Activated T-cell treated with anti-CD3 and anti-CD28 coated beads, Interleukin-2, amount 50 U/mL, for 4 hours (primary cell): Measurements from ENCODE around the gene DPH6. TPM values are rescaled to one million over a fixed set of nuclear protein-coding genes. Genes with fewer than 3 reads are reported as not detected.
"Not testable (repeated sequence)": the region's sequence is repeated elsewhere in the genome, so short reads cannot be mapped to it uniquely, and the experiment has no call there.

ENCODE experiments used
- ATAC-seq, 2 donors: fragments of 200-7000 bp; cut with Tn5 transposase; one replicate each; pipeline ENCODE4 v1.10.0; 2021
- DNase-seq: peaks from one replicate; pipeline ENCODE4 v3.0.0-alpha.2; 2020
- H3K27me3 Mint-ChIP-seq: one replicate; pipeline ENCODE4 v1.8.0; 2021; ENCODE audit warnings: low read depth, mixed read lengths
- H3K36me3 Mint-ChIP-seq: one replicate; pipeline ENCODE4 v1.8.0; 2022; ENCODE audit warnings: mixed read lengths; ENCODE audit not compliant: insufficient read depth
- H3K4me1 Mint-ChIP-seq: one replicate; pipeline ENCODE4 v1.8.0; 2021; ENCODE audit warnings: low read depth, mixed read lengths
- H3K4me3 Mint-ChIP-seq: one replicate; pipeline ENCODE4 v1.8.0; 2021; ENCODE audit warnings: mild to moderate bottlenecking, moderate library complexity, mixed read lengths
- H3K9me3 Mint-ChIP-seq: one replicate; pipeline ENCODE4 v1.8.0; 2021; ENCODE audit warnings: mixed read lengths
- total RNA-seq, 3 donors: library from RNA; stranded (reverse); gene quantifications; one replicate each; pipeline ENCODE4 v1.2.1, GENCODE V29; 2021

DPH6 gene
- total RNA-seq, 3 donors from 2014 or later: 11.9 to 17.2 (median 12.5) TPM

GRCh38 chr15:35448294-35448693 is 97.7 kb downstream of the DPH6 start:
- no peak for ATAC-seq
- no peak overlapping the region for H3K4me3 Mint-ChIP-seq
- no peak for DNase-seq
- H3K4me1 Mint-ChIP-seq: no peaks in the 10 kb centered on the region
- no peaks in the 10 kb centered on the region for H3K9me3 Mint-ChIP-seq
- H3K36me3 Mint-ChIP-seq: peaks cover 11% of the 10 kb centered on the region
- H3K27me3 Mint-ChIP-seq: no peaks in the 10 kb centered on the region

DNA sequence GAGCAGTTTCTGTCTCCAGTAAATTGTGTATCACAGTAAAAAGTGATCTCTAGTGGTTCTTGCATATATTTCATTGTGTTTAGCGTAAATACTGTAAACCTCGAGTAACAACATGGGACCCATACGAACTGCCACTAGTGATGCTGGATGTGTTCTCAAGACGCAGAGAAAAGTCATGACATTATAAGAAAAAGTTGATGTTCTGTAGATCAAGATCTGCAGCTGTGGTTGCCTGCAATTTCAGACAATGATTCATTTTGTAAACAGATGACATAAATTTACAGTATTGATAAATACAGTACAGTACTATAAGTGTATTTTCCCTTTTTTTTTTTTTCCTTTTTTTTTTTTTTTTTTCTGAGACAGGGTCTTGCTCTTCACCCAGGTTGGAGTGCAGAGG is 100.1 kb downstream of the DPH6 start:
- ATAC-seq: no peak
- no peaks in the 10 kb centered on the region for H3K9me3 Mint-ChIP-seq
- H3K36me3 Mint-ChIP-seq: peaks cover 16% of the 10 kb centered on the region
- no peaks in the 10 kb centered on the region for H3K4me1 Mint-ChIP-seq
- H3K4me3 Mint-ChIP-seq: no peak overlapping the region
- no peak for DNase-seq
- no peaks in the 10 kb centered on the region for H3K27me3 Mint-ChIP-seq

DNA sequence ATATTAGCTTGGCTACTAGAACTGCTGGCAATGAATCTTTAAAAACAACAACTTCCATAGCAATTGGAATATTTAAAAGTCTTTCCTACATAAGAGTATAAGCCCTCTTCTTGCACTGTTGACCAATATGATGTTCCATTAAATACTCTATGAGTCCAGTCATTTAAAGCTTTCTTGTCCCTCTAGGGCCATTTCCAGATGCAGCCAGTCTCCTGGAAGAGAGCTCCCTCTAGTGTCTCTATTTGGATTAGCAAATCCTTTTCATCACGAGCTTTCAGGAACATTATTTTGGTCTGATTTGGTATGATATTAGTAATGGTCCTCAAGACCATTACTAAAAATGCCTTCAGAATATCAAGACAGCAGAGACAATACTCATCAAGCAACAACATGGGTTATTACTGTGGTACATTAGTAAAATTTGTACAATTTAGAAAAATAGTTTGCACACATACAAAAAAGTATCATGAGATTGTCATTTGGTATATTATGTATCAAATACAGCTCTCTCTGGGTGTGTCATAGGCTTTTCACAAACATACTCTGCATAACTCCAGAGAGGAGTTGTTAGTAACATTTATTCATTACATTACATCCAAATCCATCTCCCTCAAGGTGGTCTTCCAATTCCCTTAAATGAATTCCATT is 101.3 kb downstream of the DPH6 start:
- DNase-seq (no peak), ATAC-seq (no peak)
- Mint-ChIP-seq H3K9me3 (no peaks in the 10 kb centered on the region), H3K4me3 (no peak overlapping the region), H3K36me3 (peaks cover 16% of the 10 kb centered on the region), H3K27me3 (no peaks in the 10 kb centered on the region), H3K4me1 (no peaks in the 10 kb centered on the region)

- Mint-ChIP-seq H3K4me3 (no peak overlapping the region), H3K4me1 (no peaks in the 10 kb centered on the region), H3K36me3 (peaks cover 18% of the 10 kb centered on the region), H3K9me3 (no peaks in the 10 kb centered on the region), H3K27me3 (no peaks in the 10 kb centered on the region)
- ATAC-seq (no peak), DNase-seq (no peak)
These were observed 102.6 kb downstream of the DPH6 start for GRCh38 chr15:35443376-35443775.

GRCh38 chr15:35442742-35443141 is 103.2 kb downstream of the DPH6 start:
- no peak for DNase-seq
- Mint-ChIP-seq H3K9me3 (no peaks in the 10 kb centered on the region), H3K4me3 (no peak overlapping the region), H3K36me3 (peaks cover 23% of the 10 kb centered on the region), H3K27me3 (no peaks in the 10 kb centered on the region), H3K4me1 (no peaks in the 10 kb centered on the region)
- ATAC-seq: no peak

- DNase-seq, H3K27me3 Mint-ChIP-seq, H3K9me3 Mint-ChIP-seq, ATAC-seq, H3K4me1 Mint-ChIP-seq, H3K4me3 Mint-ChIP-seq: not testable (repeated sequence)
- peaks cover 19% of the 10 kb centered on the region for H3K36me3 Mint-ChIP-seq
These were observed 104.7 kb downstream of the DPH6 start for GRCh38 chr15:35441279-35441678.

GRCh38 chr15:35440265-35440664 is 105.7 kb downstream of the DPH6 start:
- Mint-ChIP-seq H3K36me3 (peaks cover 23% of the 10 kb centered on the region), H3K4me1 (no peaks in the 10 kb centered on the region), H3K4me3 (no peak overlapping the region), H3K9me3 (no peaks in the 10 kb centered on the region), H3K27me3 (no peaks in the 10 kb centered on the region)
- DNase-seq (no peak), ATAC-seq (no peak)

- H3K36me3 Mint-ChIP-seq: peaks cover 20% of the 10 kb centered on the region
- H3K27me3 Mint-ChIP-seq: no peaks in the 10 kb centered on the region
- no peaks in the 10 kb centered on the region for H3K4me1 Mint-ChIP-seq
- DNase-seq (no peak), ATAC-seq (no peak)
- no peaks in the 10 kb centered on the region for H3K9me3 Mint-ChIP-seq
- no peak overlapping the region for H3K4me3 Mint-ChIP-seq
These were observed 106.7 kb downstream of the DPH6 start for GRCh38 chr15:35439291-35439690.

DNA sequence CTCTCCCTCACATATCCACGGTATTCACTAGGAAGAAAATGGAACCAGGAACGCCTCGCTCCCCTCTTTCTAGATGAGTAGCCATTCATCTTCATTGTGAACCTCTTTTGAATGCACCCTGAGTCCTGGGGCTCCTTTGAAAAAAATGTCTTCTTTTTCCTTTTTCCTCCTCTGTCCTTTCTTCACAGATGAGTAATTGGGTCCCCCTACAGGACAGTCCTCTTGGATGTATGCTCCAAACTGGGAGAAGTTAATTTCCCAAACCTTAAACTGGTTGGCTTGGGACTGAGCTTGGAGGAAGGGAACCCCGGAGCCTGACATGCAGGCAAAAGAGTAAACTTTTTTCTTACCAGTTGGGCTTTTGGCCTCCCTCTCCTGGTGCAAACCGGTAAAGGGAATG is 108.8 kb downstream of the DPH6 start:
- H3K4me3 Mint-ChIP-seq: no peak overlapping the region
- no peaks in the 10 kb centered on the region for H3K9me3 Mint-ChIP-seq
- H3K27me3 Mint-ChIP-seq: no peaks in the 10 kb centered on the region
- no peak for DNase-seq
- no peak for ATAC-seq
- no peaks in the 10 kb centered on the region for H3K4me1 Mint-ChIP-seq
- H3K36me3 Mint-ChIP-seq: peaks cover 20% of the 10 kb centered on the region

DNA sequence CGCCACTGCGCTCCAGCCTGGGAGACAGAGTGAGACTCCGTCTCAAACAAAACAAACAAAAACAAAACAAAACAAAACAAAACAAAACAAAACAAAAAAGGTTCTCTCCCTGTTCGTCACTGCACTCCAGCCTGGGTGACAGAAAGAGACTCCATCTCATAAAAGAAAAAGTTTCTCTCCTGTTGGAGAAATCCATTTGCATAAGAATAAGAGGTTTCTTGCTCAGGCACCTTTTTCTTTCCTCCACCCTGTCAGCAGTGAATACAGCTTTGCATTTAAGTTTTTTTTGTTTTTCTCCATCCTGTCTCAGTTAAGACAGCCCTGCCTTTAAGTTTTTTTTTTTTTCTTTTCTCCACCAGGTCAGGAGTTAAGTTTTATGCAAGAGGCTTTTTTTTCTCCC is 109.5 kb downstream of the DPH6 start:
- H3K4me1 Mint-ChIP-seq: no peaks in the 10 kb centered on the region
- DNase-seq: no peak
- peaks cover 15% of the 10 kb centered on the region for H3K36me3 Mint-ChIP-seq
- H3K4me3 Mint-ChIP-seq: no peak overlapping the region
- no peaks in the 10 kb centered on the region for H3K9me3 Mint-ChIP-seq
- H3K27me3 Mint-ChIP-seq: no peaks in the 10 kb centered on the region
- no peak for ATAC-seq

DNA sequence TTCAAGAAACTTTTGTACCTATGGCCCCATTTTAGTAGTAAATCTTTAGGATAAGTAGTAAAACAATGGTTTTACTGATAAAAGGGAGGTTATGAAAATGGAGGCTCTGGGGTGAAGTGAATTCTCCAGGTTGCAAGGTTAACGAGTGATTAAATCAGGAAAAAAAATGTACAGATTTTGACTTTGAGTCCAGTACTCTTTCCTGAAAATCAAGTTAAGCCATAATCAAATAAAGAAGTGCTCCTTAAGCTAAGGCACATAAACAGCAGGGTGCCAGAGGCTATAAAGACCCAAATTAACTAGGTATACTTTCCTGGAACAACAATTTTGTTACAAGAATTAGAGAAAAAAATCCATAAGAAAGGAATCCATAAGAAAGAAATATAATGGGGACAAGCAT is 114.7 kb downstream of the DPH6 start:
- Mint-ChIP-seq H3K27me3 (no peaks in the 10 kb centered on the region), H3K9me3 (no peaks in the 10 kb centered on the region), H3K36me3 (peaks cover 15% of the 10 kb centered on the region), H3K4me1 (no peaks in the 10 kb centered on the region), H3K4me3 (no peak overlapping the region)
- ATAC-seq: no peak
- no peak for DNase-seq

DNA sequence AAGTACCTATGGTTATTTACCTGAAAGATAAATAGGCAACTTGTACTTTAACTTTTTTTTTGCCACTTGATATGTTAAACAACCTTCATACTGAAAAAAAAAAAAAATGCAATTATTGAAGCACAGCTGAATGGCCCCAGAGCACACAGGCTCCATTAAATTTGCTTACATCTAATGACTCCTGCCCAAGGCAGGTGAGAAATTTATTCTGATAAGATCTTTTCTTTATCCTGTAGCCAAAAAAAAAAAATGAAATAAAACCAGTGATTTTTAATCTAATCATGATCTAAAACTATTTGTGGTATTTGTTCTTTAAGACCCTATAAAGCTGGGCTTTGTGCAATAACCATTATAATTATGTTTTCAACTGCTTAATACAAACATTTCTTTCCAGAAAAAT is 115.7 kb downstream of the DPH6 start:
- H3K4me1 Mint-ChIP-seq: no peaks in the 10 kb centered on the region
- peaks cover 12% of the 10 kb centered on the region for H3K36me3 Mint-ChIP-seq
- H3K27me3 Mint-ChIP-seq: no peaks in the 10 kb centered on the region
- DNase-seq: no peak
- H3K4me3 Mint-ChIP-seq: no peak overlapping the region
- no peaks in the 10 kb centered on the region for H3K9me3 Mint-ChIP-seq
- no peak for ATAC-seq

DNA sequence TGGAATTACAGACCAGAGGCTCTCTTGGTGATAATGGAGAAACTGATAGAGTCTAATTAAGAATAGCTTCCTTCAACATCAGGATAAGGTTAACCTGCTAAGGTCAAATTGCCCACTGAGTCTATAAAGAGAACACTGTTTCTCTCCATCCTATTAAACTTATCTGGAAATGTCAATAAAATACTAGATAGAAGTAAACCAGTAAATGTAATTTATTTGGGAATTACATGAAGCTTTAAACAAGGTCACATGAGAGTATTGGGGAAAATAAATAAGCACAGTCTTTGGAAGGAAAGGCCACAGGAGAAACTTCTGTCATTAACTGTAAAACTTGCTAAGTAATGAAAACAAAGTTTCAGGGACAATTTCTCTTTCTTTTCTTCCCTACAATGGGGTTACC is 118.5 kb downstream of the DPH6 start:
- peaks cover 21% of the 10 kb centered on the region for H3K36me3 Mint-ChIP-seq
- no peaks in the 10 kb centered on the region for H3K27me3 Mint-ChIP-seq
- no peak for DNase-seq
- no peak overlapping the region for H3K4me3 Mint-ChIP-seq
- ATAC-seq: no peak
- peaks cover 4% of the 10 kb centered on the region for H3K9me3 Mint-ChIP-seq
- no peaks in the 10 kb centered on the region for H3K4me1 Mint-ChIP-seq

DNA sequence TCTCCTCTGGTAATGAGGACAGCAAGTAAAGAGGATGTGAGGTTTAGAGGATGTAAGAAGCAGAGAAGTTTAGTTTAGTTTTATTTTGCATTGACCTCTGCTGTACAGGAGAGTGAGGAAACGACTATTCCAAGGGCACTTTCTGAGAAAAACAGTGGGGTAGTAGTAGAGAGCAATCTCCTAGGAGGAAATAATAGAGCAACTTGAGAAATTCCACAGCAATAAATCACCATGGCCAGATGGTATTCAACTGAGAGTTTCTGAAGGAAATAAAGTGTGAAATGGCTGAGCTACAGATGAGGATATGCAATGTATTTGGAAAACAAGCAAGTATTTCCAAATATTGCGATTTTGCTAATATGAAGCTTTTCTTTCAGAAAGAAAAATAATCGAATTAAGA is 118.9 kb downstream of the DPH6 start:
- DNase-seq: no peak
- no peaks in the 10 kb centered on the region for H3K27me3 Mint-ChIP-seq
- peaks cover 21% of the 10 kb centered on the region for H3K36me3 Mint-ChIP-seq
- no peak overlapping the region for H3K4me3 Mint-ChIP-seq
- no peaks in the 10 kb centered on the region for H3K4me1 Mint-ChIP-seq
- ATAC-seq: no peak
- peaks cover 4% of the 10 kb centered on the region for H3K9me3 Mint-ChIP-seq

DNA sequence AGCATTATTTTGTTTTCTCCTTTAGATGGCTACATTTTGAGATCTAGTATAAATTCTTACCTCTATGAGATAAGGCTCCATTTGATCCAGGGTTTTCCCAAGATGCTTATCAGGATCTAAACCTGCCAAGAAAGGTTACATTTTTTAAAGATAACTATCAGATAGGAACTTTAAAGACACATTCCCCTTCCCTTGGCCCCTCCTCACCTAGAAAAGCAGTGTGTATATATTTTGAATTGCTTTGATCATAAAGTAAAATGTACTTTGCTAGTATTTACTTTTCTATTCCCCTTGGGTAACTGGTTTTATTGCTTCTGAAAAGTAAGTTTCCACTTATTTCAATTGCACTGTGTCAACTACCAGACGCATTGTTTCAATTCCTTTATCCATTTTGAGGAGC is 135.2 kb downstream of the DPH6 start:
- Mint-ChIP-seq H3K4me3 (no peak overlapping the region), H3K4me1 (no peaks in the 10 kb centered on the region), H3K9me3 (peaks cover 3% of the 10 kb centered on the region), H3K27me3 (no peaks in the 10 kb centered on the region), H3K36me3 (peaks cover 5% of the 10 kb centered on the region)
- DNase-seq (no peak), ATAC-seq (no peak)

DNA sequence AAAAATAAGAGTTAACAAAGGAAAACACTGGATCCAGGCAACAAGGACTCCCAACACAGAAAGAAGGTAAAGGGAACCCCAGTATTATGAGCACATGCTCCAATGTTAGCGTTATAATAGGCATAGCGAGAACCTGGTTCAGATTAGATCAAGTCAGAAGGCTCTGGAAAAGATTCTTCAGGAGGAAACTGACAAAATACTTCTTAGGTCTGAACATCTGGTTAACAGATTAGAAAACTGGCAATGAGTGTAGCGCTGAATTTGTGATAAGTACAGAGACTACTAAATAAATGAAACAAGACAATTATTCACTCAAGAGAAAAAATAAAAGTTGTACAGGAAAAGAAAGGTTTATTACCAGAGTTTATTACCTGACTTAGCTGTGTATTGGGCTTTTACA is 146.1 kb downstream of the DPH6 start:
- H3K4me1 Mint-ChIP-seq: no peaks in the 10 kb centered on the region
- H3K9me3 Mint-ChIP-seq: peaks cover 6% of the 10 kb centered on the region
- peaks cover 44% of the 10 kb centered on the region for H3K36me3 Mint-ChIP-seq
- ATAC-seq (no peak), DNase-seq (no peak)
- H3K27me3 Mint-ChIP-seq: no peaks in the 10 kb centered on the region
- H3K4me3 Mint-ChIP-seq: no peak overlapping the region
